ENCODE measurements around the gene GLRX.

GLRX gene

GRCh38 chr5:95784514-95785302 is 37.8 kb downstream of the GLRX start:
- no peak overlapping the region for H3K27ac ChIP-seq (ENCODE audit: low read depth in 2 of 2, low read length in 2 of 2)
- H3K9me3 ChIP-seq (ENCODE audit: control insufficient read depth in 2 of 2, low read length in 2 of 2) = no peaks in the 10 kb centered on the region
- H3K27me3 ChIP-seq (ENCODE audit: control insufficient read depth in 2 of 2, insufficient read depth in 2 of 2, low read length in 2 of 2) = no peaks in the 10 kb centered on the region
- H3K4me3 ChIP-seq (ENCODE audit: low read length in 2 of 2) = no peak overlapping the region
- no peak overlapping the region for H3K9ac ChIP-seq (ENCODE audit: low read depth in 1 of 2, low read length in 2 of 2)
- peaks cover 0 to 4% of the 10 kb centered on the region in 2 donors for H3K4me1 ChIP-seq (ENCODE audit: control insufficient read depth in 2 of 2, insufficient read depth in 2 of 2, low read length in 2 of 2)
- peaks cover 18 to 20% of the 10 kb centered on the region in 2 donors for H3K36me3 ChIP-seq (ENCODE audit: control insufficient read depth in 2 of 2, insufficient read depth in 2 of 2, low read length in 2 of 2)

DNA sequence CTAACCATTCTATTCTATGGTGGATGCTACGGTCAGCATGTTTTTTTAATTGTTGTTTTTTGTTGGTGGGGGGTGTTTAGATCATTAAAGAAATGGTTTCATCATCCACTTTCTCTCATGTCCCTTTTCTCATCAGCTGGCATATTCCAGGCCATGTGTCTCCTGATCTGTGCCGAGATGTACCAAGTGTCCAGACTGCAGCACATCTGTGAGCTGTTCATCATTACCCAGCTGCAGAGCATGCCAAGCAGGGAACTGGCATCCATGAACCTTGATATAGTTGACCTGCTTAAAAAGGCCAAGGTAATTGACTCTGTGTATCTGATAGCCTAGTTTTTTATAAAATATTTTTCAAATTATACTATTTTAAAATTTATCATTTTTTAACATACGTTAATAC is 38.9 kb downstream of the GLRX start:
- H3K4me3 ChIP-seq (ENCODE audit: low read length in 2 of 2) = no peak overlapping the region
- H3K27me3 ChIP-seq (ENCODE audit: control insufficient read depth in 2 of 2, insufficient read depth in 2 of 2, low read length in 2 of 2) = no peaks in the 10 kb centered on the region
- no peak overlapping the region for H3K27ac ChIP-seq (ENCODE audit: low read depth in 2 of 2, low read length in 2 of 2)
- H3K9ac ChIP-seq (ENCODE audit: low read depth in 1 of 2, low read length in 2 of 2) = no peak overlapping the region
- H3K36me3 ChIP-seq (ENCODE audit: control insufficient read depth in 2 of 2, insufficient read depth in 2 of 2, low read length in 2 of 2) = peaks cover 18 to 20% of the 10 kb centered on the region in 2 donors
- H3K9me3 ChIP-seq (ENCODE audit: control insufficient read depth in 2 of 2, low read length in 2 of 2) = no peaks in the 10 kb centered on the region
- H3K4me1 ChIP-seq (ENCODE audit: control insufficient read depth in 2 of 2, insufficient read depth in 2 of 2, low read length in 2 of 2) = peaks cover 2 to 4% of the 10 kb centered on the region in 2 donors

- Histone ChIP-seq H3K9me3 (ENCODE audit: control insufficient read depth in 2 of 2, low read length in 2 of 2) (no peaks in the 10 kb centered on the region), H3K4me1 (ENCODE audit: control insufficient read depth in 2 of 2, insufficient read depth in 2 of 2, low read length in 2 of 2) (peaks cover 2 to 4% of the 10 kb centered on the region in 2 donors), H3K4me3 (ENCODE audit: low read length in 2 of 2) (no peak overlapping the region), H3K27ac (ENCODE audit: low read depth in 2 of 2, low read length in 2 of 2) (no peak overlapping the region), H3K9ac (ENCODE audit: low read depth in 1 of 2, low read length in 2 of 2) (no peak overlapping the region), H3K36me3 (ENCODE audit: control insufficient read depth in 2 of 2, insufficient read depth in 2 of 2, low read length in 2 of 2) (peaks cover 11 to 12% of the 10 kb centered on the region in 2 donors), H3K27me3 (ENCODE audit: control insufficient read depth in 2 of 2, insufficient read depth in 2 of 2, low read length in 2 of 2) (no peaks in the 10 kb centered on the region)
These were observed 40.3 kb downstream of the GLRX start for GRCh38 chr5:95782181-95782580.

GRCh38 chr5:95781101-95781583 is 41.4 kb downstream of the GLRX start:
- Histone ChIP-seq H3K27me3 (ENCODE audit: control insufficient read depth in 2 of 2, insufficient read depth in 2 of 2, low read length in 2 of 2) (no peaks in the 10 kb centered on the region), H3K9ac (ENCODE audit: low read depth in 1 of 2, low read length in 2 of 2) (peak overlapping the region in 1 of 2 donors; percentile 42), H3K4me1 (ENCODE audit: control insufficient read depth in 2 of 2, insufficient read depth in 2 of 2, low read length in 2 of 2) (peaks cover 2 to 4% of the 10 kb centered on the region in 2 donors), H3K27ac (ENCODE audit: low read depth in 2 of 2, low read length in 2 of 2) (peak overlapping the region in 1 of 2 donors; percentile 13), H3K4me3 (ENCODE audit: low read length in 2 of 2) (no peak overlapping the region), H3K36me3 (ENCODE audit: control insufficient read depth in 2 of 2, insufficient read depth in 2 of 2, low read length in 2 of 2) (peaks cover 10 to 11% of the 10 kb centered on the region in 2 donors), H3K9me3 (ENCODE audit: control insufficient read depth in 2 of 2, low read length in 2 of 2) (no peaks in the 10 kb centered on the region)

- H3K4me3 ChIP-seq (ENCODE audit: low read length in 2 of 2) = no peak overlapping the region
- no peaks in the 10 kb centered on the region for H3K9me3 ChIP-seq (ENCODE audit: control insufficient read depth in 2 of 2, low read length in 2 of 2)
- H3K27ac ChIP-seq (ENCODE audit: low read depth in 2 of 2, low read length in 2 of 2) = no peak overlapping the region
- no peak overlapping the region for H3K9ac ChIP-seq (ENCODE audit: low read depth in 1 of 2, low read length in 2 of 2)
- H3K4me1 ChIP-seq (ENCODE audit: control insufficient read depth in 2 of 2, insufficient read depth in 2 of 2, low read length in 2 of 2) = peaks cover 2 to 4% of the 10 kb centered on the region in 2 donors
- peaks cover 10 to 11% of the 10 kb centered on the region in 2 donors for H3K36me3 ChIP-seq (ENCODE audit: control insufficient read depth in 2 of 2, insufficient read depth in 2 of 2, low read length in 2 of 2)
- no peaks in the 10 kb centered on the region for H3K27me3 ChIP-seq (ENCODE audit: control insufficient read depth in 2 of 2, insufficient read depth in 2 of 2, low read length in 2 of 2)
These were observed 41.9 kb downstream of the GLRX start for GRCh38 chr5:95780597-95780996.

DNA sequence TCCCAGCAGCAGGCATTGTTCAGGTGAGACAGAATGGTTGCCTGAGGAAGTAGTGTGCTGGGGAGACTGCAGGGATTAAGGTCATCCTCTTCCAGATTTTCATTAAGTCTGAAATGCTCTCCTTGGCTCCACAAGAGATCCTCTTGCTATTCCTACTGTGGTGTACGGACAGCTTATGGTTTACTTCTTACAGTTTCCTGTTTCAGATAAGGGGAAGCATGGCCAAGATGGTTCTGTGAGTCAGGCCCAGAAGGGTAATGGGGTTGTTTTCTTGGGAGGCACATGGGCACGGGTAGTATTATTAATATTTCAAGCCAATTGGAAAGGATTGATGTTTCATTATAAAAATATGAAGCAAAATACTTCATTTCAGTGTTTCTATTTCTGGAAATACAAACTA is 42.9 kb downstream of the GLRX start:
- H3K36me3 ChIP-seq (ENCODE audit: control insufficient read depth in 2 of 2, insufficient read depth in 2 of 2, low read length in 2 of 2) = peaks cover 5 to 6% of the 10 kb centered on the region in 2 donors
- H3K27ac ChIP-seq (ENCODE audit: low read depth in 2 of 2, low read length in 2 of 2) = peak overlapping the region in 1 of 2 donors; percentile 23
- no peak overlapping the region for H3K4me3 ChIP-seq (ENCODE audit: low read length in 2 of 2)
- H3K27me3 ChIP-seq (ENCODE audit: control insufficient read depth in 2 of 2, insufficient read depth in 2 of 2, low read length in 2 of 2) = no peaks in the 10 kb centered on the region
- peaks cover 2 to 4% of the 10 kb centered on the region in 2 donors for H3K4me1 ChIP-seq (ENCODE audit: control insufficient read depth in 2 of 2, insufficient read depth in 2 of 2, low read length in 2 of 2)
- no peaks in the 10 kb centered on the region for H3K9me3 ChIP-seq (ENCODE audit: control insufficient read depth in 2 of 2, low read length in 2 of 2)
- H3K9ac ChIP-seq (ENCODE audit: low read depth in 1 of 2, low read length in 2 of 2) = no peak overlapping the region

DNA sequence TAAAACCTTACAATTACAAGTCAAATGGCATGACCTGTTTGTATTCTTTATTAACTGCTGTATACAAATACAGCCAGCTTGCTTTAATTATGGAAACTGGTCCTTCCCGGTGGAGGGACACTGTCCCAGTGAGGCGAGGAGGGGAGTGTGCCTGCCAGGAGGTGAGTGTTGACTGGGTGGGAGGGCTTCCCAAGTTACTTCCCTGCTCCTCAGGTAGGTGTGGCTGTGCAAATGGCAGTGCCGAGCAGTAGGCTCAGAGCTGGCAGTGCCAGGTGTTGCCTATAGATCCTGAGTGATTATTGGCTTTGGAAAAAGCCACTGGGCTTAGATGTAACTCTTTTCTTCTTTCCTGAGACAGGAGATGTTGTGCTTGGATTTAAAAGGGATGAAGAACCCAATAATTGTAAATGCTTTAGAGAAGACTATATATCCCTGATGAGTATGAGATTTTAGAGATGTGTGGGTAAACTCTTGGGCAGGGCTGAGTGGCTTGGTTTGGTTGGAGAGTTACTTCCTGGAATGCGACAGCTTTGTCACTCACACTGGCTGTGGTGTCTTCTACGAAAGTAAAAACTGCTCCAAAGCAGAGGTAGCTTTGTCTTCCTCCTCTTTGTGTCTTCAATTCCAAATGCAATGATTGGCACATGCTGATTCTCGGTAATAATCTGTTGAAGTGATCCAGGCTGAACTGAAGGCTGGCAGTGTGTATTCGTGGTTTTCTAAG is 43.7 kb downstream of the GLRX start:
- Histone ChIP-seq H3K4me3 (ENCODE audit: low read length in 2 of 2) (no peak overlapping the region), H3K36me3 (ENCODE audit: control insufficient read depth in 2 of 2, insufficient read depth in 2 of 2, low read length in 2 of 2) (peaks cover 0 to 3% of the 10 kb centered on the region in 2 donors), H3K9me3 (ENCODE audit: control insufficient read depth in 2 of 2, low read length in 2 of 2) (no peaks in the 10 kb centered on the region), H3K27me3 (ENCODE audit: control insufficient read depth in 2 of 2, insufficient read depth in 2 of 2, low read length in 2 of 2) (no peaks in the 10 kb centered on the region), H3K9ac (ENCODE audit: low read depth in 1 of 2, low read length in 2 of 2) (no peak overlapping the region), H3K27ac (ENCODE audit: low read depth in 2 of 2, low read length in 2 of 2) (peak overlapping the region in 1 of 2 donors; percentile 23), H3K4me1 (ENCODE audit: control insufficient read depth in 2 of 2, insufficient read depth in 2 of 2, low read length in 2 of 2) (peaks cover 2 to 4% of the 10 kb centered on the region in 2 donors)

- H3K9me3 ChIP-seq (ENCODE audit: control insufficient read depth in 2 of 2, low read length in 2 of 2) = no peaks in the 10 kb centered on the region
- no peak overlapping the region for H3K4me3 ChIP-seq (ENCODE audit: low read length in 2 of 2)
- H3K9ac ChIP-seq (ENCODE audit: low read depth in 1 of 2, low read length in 2 of 2) = no peak overlapping the region
- H3K27me3 ChIP-seq (ENCODE audit: control insufficient read depth in 2 of 2, insufficient read depth in 2 of 2, low read length in 2 of 2) = no peaks in the 10 kb centered on the region
- no peaks in the 10 kb centered on the region for H3K36me3 ChIP-seq (ENCODE audit: control insufficient read depth in 2 of 2, insufficient read depth in 2 of 2, low read length in 2 of 2)
- peaks cover 2 to 4% of the 10 kb centered on the region in 2 donors for H3K4me1 ChIP-seq (ENCODE audit: control insufficient read depth in 2 of 2, insufficient read depth in 2 of 2, low read length in 2 of 2)
- H3K27ac ChIP-seq (ENCODE audit: low read depth in 2 of 2, low read length in 2 of 2) = no peak overlapping the region
These were observed 45.1 kb downstream of the GLRX start for GRCh38 chr5:95777441-95777840.

DNA sequence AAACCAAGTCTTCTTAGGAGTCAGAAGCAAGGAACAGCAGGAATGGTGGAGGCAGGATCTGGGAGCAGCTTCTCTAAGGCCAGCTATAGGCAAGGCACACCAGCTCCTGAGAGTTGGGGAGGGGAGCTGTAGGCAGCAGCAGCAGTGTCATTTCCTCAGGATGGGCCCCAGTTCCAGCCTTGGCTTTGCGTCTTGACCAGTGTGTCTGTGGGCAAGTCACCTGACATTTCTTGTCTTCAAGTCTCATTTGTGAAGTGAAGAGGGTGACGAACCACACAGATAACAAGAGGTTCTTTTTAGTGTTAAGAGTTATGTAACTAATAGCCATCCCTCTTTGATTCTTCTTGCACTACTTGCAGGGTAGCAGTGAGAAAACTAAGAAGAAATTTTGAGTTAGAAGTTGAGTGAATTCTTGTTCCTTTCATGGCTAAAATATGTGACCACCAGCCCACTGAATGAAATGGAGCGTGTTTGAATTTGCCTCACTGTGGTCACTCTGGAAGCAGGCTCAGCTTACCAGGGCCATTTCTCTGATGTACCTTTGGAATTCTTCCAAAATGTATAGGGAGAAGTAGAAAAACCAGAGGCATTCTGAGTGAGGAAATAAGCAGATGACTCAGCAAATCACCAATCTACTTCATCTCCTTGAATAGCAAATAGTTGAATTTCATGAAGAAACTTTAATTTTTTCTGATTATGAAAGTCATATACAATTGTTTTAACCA is 49.0 kb downstream of the GLRX start:
- Histone ChIP-seq H3K9me3 (ENCODE audit: control insufficient read depth in 2 of 2, low read length in 2 of 2) (no peaks in the 10 kb centered on the region), H3K4me3 (ENCODE audit: low read length in 2 of 2) (no peak overlapping the region), H3K9ac (ENCODE audit: low read depth in 1 of 2, low read length in 2 of 2) (no peak overlapping the region), H3K27ac (ENCODE audit: low read depth in 2 of 2, low read length in 2 of 2) (no peak overlapping the region), H3K27me3 (ENCODE audit: control insufficient read depth in 2 of 2, insufficient read depth in 2 of 2, low read length in 2 of 2) (no peaks in the 10 kb centered on the region), H3K4me1 (ENCODE audit: control insufficient read depth in 2 of 2, insufficient read depth in 2 of 2, low read length in 2 of 2) (no peaks in the 10 kb centered on the region), H3K36me3 (ENCODE audit: control insufficient read depth in 2 of 2, insufficient read depth in 2 of 2, low read length in 2 of 2) (peaks cover 0 to 6% of the 10 kb centered on the region in 2 donors)

Data from mucosa of rectum (tissue), 2 donors.